Left lobe of liver (tissue), 2 donors: ENCODE data around the gene NADK2. TPM values are rescaled to one million over a fixed set of nuclear protein-coding genes. Genes with fewer than 3 reads are reported as not detected.

Experiments
- ATAC-seq: fragments of 200-7000 bp; cut with Tn5 transposase; one replicate; pipeline ENCODE4 v1.9.1; 2020; ENCODE audit warnings: mild to moderate bottlenecking, moderate library complexity
- DNase-seq: peaks from one replicate; pipeline ENCODE4 v3.0.0-alpha.2; 2020; ENCODE audit warnings: low spot score
- total RNA-seq: library from RNA; stranded (reverse); gene quantifications from one replicate; pipeline ENCODE4 v1.2.1, GENCODE V29; 2021
- donor health status: DM: no; HTN: no; CAD: no; lungs with moderate emphysema.
- donor health status: DM: no; HTN: yes; CAD: no.

Gene NADK2
- total RNA-seq, 1 donor from 2014 or later, result 185 TPM

DNA sequence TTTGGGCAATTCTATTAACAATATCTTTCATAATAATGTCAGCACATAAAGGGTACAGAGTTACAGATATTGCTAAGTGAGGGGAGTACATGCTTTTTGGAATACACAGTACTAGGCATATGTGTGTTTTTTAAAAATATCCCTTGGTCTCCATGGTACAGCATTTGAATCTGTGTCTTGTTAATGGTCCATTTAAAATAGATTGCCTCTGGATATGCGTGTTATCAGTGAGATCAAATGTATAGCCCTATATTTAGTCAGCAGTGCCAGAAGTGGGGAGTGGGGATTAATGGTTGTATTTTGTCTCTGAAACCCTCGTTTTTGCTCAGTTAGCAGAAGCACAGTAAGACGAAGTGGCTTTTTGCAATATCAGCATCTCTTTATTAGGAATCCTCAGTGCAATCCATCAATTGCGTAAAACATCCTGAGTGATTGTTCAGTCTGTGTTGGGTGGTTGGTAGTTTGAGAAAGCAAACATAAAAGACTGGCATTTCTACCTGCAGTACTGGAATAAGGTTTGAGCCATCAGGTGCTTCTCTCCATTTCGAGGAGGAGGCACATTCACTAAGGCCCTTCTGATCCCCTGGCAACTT lies 70.8 kb downstream of the NADK2 start:
- ATAC-seq (peak; percentile 75), DNase-seq (no peak)

DNA sequence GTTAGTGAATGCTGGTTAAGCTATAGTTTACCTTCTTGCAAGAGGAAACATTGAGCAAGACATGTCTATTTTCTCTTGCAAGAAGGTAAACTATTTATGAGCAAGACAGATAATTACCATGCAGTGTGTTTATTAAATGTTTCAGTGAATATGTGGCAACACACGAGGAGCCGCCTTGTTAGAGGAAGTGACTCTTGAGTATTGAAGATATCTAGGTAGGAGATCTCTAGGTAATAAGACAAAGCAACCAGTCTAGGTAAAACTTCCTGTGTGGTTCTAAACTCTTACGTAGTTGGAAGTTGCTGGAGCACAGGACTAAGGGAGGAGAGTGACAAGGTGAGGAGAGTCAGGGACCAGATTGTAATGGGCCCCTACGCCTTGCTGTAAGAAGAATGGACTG lies 73.0 kb downstream of the NADK2 start:
- ATAC-seq (no peak), DNase-seq (no peak)

GRCh38 chr5:36164461-36164860 lies 77.3 kb downstream of the NADK2 start:
- ATAC-seq, result no peak
- no peak for DNase-seq

- DNase-seq (no peak), ATAC-seq (no peak)
Measured at GRCh38 chr5:36162810-36163486, 78.8 kb downstream of the NADK2 start.

DNA sequence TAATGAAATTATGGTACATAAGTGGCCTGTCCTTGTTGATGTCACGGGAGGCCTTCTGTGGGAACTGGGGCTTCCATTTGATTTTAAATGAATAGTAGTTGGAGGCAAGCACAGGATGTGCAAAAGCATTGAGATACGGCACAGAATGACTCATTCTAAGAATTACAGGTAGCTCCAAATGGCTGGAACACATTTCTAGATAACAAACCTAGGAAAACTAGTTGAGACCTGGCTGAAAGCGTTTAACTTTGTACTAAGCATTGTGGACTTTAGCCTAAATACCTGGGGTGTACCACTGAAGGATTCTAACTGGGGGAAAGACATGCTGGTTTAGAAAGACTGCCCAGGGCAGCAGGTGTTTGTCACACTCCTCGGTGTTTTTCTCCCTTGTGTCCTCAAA lies 80.4 kb downstream of the NADK2 start:
- ATAC-seq, result peak; percentile 13

GRCh38 chr5:36160617-36161016 lies 81.1 kb downstream of the NADK2 start:
- DNase-seq (peak; percentile 59), ATAC-seq (peak; percentile 90)

More for the DNA sequence above, 80.4 kb downstream of the NADK2 start:
- no peak for DNase-seq

- ATAC-seq (no peak), DNase-seq (no peak)
Measured at GRCh38 chr5:36158144-36158543, 83.6 kb downstream of the NADK2 start.

DNA sequence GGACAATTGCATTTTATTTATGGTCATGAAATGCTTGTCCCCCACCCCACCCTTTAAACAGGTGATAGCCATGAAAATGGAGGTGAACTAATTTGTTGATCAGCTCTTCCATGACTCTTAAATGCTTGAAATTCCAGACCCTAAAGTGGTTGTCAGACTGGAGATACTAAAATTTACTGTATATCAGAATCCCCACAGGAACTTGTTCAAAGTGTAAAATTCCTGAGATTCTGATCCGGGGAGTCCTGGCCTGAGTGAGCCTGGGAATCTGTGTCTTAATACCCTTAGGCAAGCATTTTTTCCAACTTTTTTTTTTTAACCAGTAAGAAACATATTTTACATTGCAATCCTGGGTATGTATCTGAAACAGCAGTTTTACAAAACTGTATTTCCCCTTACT lies 85.1 kb downstream of the NADK2 start:
- DNase-seq (no peak), ATAC-seq (no peak)

DNA sequence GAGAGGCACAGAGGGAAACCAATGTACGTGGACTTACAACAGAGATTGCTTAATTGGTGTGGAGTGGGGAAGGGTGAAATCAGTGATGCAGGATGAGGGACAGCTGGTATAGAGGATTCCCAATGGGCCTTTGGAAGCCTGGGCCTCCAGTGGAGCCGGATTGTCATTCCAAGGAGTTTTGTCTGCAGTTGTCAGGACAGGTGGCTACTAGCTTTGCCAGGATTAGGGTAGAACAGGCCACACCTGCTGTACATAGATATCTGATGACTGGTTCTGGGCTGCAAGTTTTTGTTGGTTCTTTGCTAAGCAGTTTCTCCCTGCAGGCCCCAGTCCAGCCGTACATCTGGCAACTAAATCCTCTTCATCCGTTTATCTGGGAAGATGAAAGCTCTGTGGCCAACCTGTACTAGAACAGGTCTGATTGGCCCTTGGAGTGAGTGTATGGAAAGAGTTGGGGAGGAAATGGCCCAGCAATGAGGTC lies 85.6 kb downstream of the NADK2 start:
- no peak for ATAC-seq
- no peak for DNase-seq

GRCh38 chr5:36155291-36155690 lies 86.4 kb downstream of the NADK2 start:
- ATAC-seq, result no peak
- no peak for DNase-seq

DNA sequence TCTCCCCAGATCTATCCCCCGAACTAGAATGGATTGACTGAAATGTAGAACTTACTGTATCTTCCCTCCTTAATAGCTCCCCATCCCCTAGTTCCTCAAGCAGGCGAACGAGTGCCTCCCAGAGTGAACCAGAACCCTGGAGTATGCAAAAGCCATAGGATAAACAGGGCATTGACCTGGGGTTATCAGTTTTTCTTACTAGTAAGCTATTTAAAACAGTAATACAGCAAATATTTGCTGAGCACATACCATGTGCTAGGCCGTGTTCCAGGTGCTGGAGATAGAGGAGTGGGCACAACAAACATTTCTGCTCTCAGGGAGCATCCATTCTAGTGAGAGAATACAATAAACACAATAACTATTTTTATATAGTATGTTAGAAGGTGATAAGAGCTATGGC lies 88.0 kb downstream of the NADK2 start:
- no peak for ATAC-seq
- DNase-seq, result no peak

DNA sequence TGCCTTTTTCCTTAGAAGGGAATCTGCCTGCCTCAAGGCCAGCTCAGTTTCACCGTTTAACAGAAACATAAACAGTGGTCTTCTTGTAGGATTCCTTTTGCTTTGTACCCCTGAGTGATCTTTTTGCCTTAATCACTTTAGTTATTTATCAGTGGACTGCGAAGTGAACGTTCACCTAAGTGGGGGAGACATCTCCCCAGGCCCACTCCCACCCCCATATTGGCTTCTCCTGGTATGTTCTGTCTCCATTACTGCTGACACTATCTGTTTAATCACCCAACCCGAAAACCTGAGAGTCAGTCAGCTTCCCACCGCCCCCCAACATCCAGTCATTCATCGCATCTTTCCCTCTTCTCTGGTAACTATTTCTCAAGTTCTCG lies 88.4 kb downstream of the NADK2 start:
- ATAC-seq (no peak), DNase-seq (no peak)

DNA sequence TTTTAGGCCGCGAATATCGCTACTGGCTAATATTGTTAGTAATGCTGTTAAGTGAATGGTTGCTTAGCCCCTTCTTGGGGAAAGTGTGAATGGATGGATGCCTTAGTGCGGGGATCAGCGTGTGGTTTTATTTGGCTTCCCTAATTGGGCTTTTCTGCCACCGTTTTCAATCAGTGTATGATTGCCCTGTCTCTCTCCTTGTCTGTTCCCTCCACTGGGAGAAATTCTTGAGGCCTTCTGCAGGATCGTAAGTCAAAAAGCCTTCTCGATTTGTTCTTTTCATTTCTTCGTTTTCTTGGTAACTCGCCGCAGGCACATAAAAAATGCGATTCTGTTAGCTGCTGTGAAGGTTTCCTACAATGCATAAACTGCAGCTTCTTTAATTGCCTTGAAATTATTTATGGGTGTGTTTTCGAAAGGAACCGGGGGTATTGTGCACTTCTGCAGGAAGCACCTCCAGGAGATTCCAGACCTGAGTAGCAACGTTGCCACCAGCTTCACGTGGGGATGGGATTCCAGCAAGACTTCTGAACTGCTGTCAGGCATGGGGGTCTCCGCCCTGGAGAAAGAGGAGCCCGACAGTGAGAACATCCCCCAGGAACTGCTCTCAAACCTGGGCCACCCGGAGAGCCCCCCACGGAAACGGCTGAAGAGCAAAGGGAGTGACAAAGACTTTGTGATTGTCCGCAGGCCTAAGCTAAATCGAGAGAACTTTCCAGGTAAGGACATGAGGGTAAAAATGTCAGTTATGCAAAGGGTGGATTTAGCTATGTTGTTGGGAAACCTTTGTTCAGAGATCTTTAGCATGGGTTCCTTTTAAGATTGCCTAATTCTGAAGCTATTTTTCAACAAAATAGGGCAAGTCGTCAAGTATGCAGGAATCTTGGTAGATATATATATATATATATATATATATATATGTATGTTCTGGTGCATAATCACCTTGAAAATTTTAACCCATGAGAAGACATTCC lies 89.1 kb downstream of the NADK2 start:
- peak; percentile 15 for ATAC-seq
- no peak for DNase-seq

DNA sequence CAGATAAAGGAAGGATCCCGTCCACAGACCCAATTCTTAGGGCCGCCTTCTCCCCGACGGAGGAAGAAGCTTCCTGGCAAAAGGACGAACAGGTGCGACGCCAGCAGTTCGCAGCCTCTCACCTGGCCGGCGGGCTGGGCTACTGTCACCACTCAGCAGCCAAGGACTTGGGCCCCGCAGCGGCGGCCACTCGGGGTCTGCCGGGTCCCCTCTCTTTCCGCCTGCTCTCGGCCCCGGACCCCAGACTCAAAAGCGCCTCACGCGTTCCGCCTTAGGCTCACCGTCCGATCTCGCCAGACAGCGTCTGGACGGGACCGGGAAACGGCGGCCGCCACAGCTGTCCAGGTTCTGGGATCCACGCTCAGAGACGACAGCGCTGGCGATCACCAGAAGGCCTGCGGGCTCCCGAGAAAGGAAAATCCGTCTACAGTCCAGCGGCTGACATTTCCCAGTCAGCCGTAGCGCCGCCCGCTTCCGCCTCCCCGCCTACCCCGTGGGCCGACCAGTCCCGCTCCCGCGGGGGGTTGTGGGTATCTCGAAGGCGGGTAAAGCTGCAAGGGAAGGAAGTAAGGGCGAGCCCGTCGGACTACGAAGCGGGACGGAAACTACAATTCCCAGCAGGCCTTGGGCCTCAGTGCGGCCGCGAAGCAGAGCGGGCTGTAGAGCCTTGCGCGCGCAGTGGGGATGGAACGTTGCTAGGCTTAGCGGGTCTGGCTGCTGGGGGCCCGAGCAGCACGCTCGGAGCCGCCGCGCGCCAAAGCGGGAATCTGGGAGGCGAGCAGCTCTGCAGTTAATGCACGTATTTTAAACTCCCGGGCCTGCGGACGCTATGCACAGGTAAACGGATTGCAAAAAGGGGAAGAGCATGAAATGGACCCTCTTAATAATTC lies 90.0 kb downstream of the NADK2 start, which contains the start of the genes LMBRD2 and SKP2:
TSS of gene LMBRD2 (minus strand) at position 454 of the 890 bp plus-strand sequence. CDS start 8,538 bp downstream, outside the sequence.
TSS of gene SKP2 (plus strand) at position 678 of the 890 bp plus-strand sequence. CDS start at position 830, 152 bp downstream.
- DNase-seq, result peak; percentile 99
- ATAC-seq, result peak; percentile 98

DNA sequence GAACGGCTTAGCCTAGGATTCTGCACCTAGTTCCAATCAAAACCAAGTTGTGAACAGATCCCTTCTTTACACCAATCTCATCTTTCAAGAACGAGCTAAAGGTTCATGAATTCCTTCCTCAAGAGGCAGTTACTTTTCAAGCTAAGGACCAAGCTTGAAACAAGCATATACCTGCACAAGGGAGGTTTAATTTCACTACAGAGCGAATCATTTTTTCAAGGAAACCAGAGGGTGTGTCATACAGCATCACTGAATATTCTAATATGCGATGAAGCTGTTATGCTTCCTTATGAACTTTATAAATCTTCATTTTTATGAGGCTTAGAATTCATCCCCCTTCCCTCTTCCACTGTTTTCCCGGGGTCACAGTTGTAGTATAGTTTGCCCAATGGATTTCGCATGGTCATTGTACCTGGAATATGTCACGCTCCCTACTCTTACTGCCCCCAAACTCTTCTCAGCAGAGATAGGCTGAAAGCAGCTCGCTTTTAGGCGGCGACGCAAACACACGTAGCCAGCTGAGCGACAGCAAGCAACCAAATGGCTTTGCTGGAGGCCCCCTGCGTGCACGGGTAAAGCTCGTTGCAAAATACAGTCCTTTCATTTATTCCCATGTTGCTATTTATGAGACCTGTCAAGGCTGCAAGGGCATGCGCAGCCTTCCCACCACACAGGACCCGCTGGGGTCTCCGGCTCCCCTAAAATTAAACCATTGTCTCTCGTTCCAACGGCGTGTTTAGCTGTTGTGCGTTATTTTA lies 90.9 kb downstream of the NADK2 start:
- ATAC-seq (peak; percentile 24), DNase-seq (no peak)

DNA sequence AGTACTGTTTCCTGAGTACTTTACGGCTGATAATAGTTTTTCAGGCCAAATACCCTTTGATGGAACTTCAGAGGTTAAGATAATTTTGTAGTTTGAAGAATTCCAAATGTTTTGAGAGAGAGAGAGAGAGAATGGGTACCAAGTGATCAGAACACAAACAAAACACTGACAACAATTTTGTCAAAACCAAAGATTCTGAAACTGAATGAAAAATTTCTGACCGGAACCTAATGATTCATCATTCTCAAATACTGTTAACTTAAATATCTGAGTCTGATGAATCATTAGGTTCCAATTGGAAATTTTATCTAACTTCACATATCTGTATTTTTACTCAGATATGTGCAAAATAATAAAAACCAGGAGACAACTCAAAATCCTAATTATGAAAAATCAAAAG lies 94.0 kb downstream of the NADK2 start:
- DNase-seq (no peak), ATAC-seq (no peak)

DNA sequence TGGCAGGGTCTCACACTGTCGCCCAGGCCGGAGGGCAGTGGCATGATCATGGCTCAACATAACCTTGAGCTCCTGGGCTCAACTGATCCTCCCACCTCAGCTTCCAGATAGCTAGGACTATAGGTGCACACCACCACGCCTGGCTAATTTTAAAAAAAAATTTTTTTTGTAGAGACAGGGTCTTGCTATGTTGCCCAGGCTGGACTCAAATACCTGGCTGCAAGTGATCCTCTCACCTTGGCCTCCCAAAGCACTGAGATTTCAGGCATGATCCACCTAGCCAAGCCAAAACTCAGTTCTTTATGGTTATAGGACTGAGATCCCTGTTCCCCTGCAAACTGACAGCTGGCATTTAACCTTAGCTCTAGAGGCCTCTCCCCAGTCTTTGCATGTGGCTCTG lies 95.3 kb downstream of the NADK2 start:
- no peak for DNase-seq
- no peak for ATAC-seq

DNA sequence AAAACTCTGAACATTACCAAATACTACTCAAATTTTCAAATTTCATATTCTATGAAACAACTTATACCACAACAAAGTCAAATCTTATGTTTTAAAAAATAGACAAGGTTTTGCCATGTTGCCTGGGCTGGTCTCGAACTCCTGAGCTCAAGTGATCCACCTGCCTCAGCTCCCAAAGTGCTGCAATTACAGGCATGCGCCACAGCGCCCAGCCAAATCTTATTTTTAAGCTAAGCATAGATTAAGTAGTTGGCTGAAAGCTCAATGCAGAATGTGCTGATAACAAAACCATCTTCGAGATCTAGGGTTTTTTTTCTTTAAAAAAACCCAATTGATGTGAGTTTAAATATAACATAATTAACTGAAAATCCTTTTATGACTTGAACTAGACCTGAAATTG lies 96.4 kb downstream of the NADK2 start:
- ATAC-seq, result no peak
- no peak for DNase-seq
